Caco-2 (cell line): ENCODE measurements around the gene MACROD2. TPM values are rescaled to one million over a fixed set of nuclear protein-coding genes. Genes with fewer than 3 reads are reported as not detected.

Experiments
- BruUV-seq: library from RNA; stranded (reverse); fragments of 400-500 nt; replicated peaks from 2 replicates; lab custom pipeline; 2021; lab: Mats Ljungman, UMichigan
- CTCF ChIA-PET: fragments of 300-600 bp; sonication (Branson Sonifier 250); formaldehyde crosslinking; loops from one replicate; lab custom pipeline; 2022; ENCODE audit warnings: antibody characterized with exemption; lab: Charles Lee
- POLR2A ChIA-PET: fragments of 300-600 bp; sonication (Branson Sonifier 250); formaldehyde crosslinking; loops from one replicate; lab custom pipeline; 2022; ENCODE audit warnings: antibody characterized with exemption; lab: Charles Lee
- DNase-seq, 2 experiments: peaks; one replicate each; pipeline versions ENCODE4 v3.0.0 to v3.0.0-alpha.2; 2020 to 2022
- H3K27me3 ChIP-seq: replicated peaks from 2 replicates; pipeline ENCODE4 v1.6.0; 2011; ENCODE audit warnings: low read length; ENCODE audit not compliant: control insufficient read depth, insufficient read depth
- H3K36me3 ChIP-seq: 2 replicates; pipeline ENCODE4 v1.5.1; 2011; ENCODE audit warnings: low read length; ENCODE audit not compliant: control insufficient read depth, insufficient read depth
- H3K4me1 ChIP-seq: fragments of 250-450 bp; sonication (Bioruptor Pico); 2 replicates; pipeline ENCODE4 v1.5.1; 2020; ENCODE audit warnings: mild to moderate bottlenecking
- H3K4me3 ChIP-seq: 2 replicates; pipeline ENCODE4 v1.5.1; 2011; ENCODE audit warnings: low read depth, mild to moderate bottlenecking, control low read depth, low read length
- H3K9me3 ChIP-seq: fragments of 250-450 bp; sonication (Bioruptor Pico); 2 replicates; pipeline ENCODE4 v1.5.1; 2020; ENCODE audit warnings: mild to moderate bottlenecking, moderate library complexity
- H3K27ac Mint-ChIP-seq: one replicate; pipeline ENCODE4 v1.8.0; 2022; ENCODE audit warnings: mixed read lengths; ENCODE audit not compliant: unreplicated experiment
- H3K27me3 Mint-ChIP-seq: one replicate; pipeline ENCODE4 v1.8.0; 2022; ENCODE audit warnings: mixed read lengths; ENCODE audit not compliant: insufficient read depth, unreplicated experiment
- H3K36me3 Mint-ChIP-seq: one replicate; pipeline ENCODE4 v1.8.0; 2022; ENCODE audit warnings: mild to moderate bottlenecking, mixed read lengths; ENCODE audit not compliant: insufficient read depth, unreplicated experiment
- H3K4me1 Mint-ChIP-seq: one replicate; pipeline ENCODE4 v1.8.0; 2022; ENCODE audit warnings: low read depth, mixed read lengths; ENCODE audit not compliant: unreplicated experiment
- H3K4me3 Mint-ChIP-seq: one replicate; pipeline ENCODE4 v1.8.0; 2022; ENCODE audit warnings: mild to moderate bottlenecking, moderate library complexity, mixed read lengths; ENCODE audit not compliant: unreplicated experiment
- H3K9me3 Mint-ChIP-seq: one replicate; pipeline ENCODE4 v1.8.0; 2022; ENCODE audit warnings: mixed read lengths; ENCODE audit not compliant: unreplicated experiment
- intact Hi-C: fragments of 100-400 bp; cut with micrococcal nuclease; formaldehyde crosslinking; loops from one replicate; pipeline ENCODE4 v1.10.0; 2022; ENCODE audit not compliant: unreplicated experiment
- total RNA-seq: library from RNA; stranded (reverse); gene quantifications from 2 replicates; pipeline ENCODE4 v1.2.3, GENCODE V29; 2022
- TF ChIP-seq, protein P1 (sequence below), 2 experiments: fragments of 200-600 bp in 1 of 2; IDR thresholded peaks; 1 replicate in 1 of 2; 2 replicates in 1 of 2; pipeline versions ENCODE4 v1.5.1 to v1.8.0; 2011 to 2022; ENCODE audit warnings: antibody characterized with exemption in 1 of 2, control low read depth in 1 of 2, inconsistent platforms in 1 of 2, low read depth in 1 of 2, low read length in 1 of 2, mild to moderate bottlenecking in 1 of 2, moderate library complexity in 1 of 2; ENCODE audit not compliant: insufficient read depth in 1 of 2, severe bottlenecking in 1 of 2, unreplicated experiment in 1 of 2

The MACROD2 gene
- total RNA-seq, 1 experiment from 2014 or later, result 6.4 TPM

DNA sequence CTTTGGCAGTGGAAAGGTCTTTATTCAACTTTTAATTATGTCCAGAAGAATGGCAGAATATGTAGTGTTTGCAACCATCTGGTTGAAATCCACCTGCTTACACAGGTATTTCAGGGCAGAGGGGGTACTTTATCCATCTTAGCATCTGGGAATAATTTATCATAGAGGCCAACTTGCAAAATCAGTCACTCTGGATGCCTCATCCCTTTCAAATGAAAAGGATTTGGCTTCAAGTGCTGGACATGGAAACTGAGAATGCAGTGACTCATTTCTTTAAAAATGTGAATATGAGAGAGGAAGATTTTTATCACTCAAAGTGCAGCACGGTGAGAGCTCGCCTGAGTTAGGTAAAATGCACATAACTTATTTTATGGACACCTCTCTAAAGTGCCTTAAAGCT, 1819.6 kb downstream of the MACROD2 start:
- no peaks in the 10 kb centered on the region for H3K4me1 Mint-ChIP-seq
- ChIA-PET CTCF (no interaction called here), POLR2A (no interaction called here)
- TF ChIP-seq, protein P1, sequence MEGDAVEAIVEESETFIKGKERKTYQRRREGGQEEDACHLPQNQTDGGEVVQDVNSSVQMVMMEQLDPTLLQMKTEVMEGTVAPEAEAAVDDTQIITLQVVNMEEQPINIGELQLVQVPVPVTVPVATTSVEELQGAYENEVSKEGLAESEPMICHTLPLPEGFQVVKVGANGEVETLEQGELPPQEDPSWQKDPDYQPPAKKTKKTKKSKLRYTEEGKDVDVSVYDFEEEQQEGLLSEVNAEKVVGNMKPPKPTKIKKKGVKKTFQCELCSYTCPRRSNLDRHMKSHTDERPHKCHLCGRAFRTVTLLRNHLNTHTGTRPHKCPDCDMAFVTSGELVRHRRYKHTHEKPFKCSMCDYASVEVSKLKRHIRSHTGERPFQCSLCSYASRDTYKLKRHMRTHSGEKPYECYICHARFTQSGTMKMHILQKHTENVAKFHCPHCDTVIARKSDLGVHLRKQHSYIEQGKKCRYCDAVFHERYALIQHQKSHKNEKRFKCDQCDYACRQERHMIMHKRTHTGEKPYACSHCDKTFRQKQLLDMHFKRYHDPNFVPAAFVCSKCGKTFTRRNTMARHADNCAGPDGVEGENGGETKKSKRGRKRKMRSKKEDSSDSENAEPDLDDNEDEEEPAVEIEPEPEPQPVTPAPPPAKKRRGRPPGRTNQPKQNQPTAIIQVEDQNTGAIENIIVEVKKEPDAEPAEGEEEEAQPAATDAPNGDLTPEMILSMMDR (IDR thresholded peaks at IDR 0.05; ENCODE audit: insufficient read depth in 1 of 2, low read depth in 1 of 2, low read length in 1 of 2, severe bottlenecking in 1 of 2, unreplicated experiment in 1 of 2), result no peak
- no peak overlapping the region for H3K27ac Mint-ChIP-seq
- BruUV-seq, result no TSS peak
- H3K27me3 Mint-ChIP-seq, result no peaks in the 10 kb centered on the region
- no peaks in the 10 kb centered on the region for H3K36me3 ChIP-seq
- H3K9me3 ChIP-seq, result no peaks in the 10 kb centered on the region
- no peak overlapping the region for H3K4me3 ChIP-seq
- peaks cover 5% of the 10 kb centered on the region for H3K4me1 ChIP-seq
- H3K4me3 Mint-ChIP-seq, result no peak overlapping the region
- no peaks in the 10 kb centered on the region for H3K9me3 Mint-ChIP-seq
- H3K36me3 Mint-ChIP-seq, result no peaks in the 10 kb centered on the region
- intact Hi-C loops, result no loop called here
- no peaks in the 10 kb centered on the region for H3K27me3 ChIP-seq
- no peak for DNase-seq

DNA sequence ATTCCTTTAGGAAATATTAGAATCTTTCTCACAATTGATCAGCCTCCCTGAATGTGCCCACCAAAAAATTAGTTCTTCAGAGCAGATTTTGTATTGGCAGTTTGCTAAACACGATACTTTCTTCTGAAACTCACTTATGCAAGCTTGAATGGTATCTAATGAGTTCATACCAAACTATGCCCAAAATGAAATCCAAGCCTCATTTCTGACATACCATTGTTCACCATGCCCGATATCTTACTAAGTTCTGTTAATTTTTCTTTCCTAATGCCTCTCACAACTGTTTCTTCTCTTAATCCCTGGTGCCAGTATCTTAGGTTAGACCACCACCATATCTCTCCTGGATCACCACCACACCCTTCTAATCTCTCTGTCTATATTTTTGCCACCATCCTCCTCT, 1822.0 kb downstream of the MACROD2 start:
- Histone ChIP-seq H3K4me1 (peaks cover 5% of the 10 kb centered on the region), H3K4me3 (no peak overlapping the region), H3K9me3 (no peaks in the 10 kb centered on the region), H3K36me3 (no peaks in the 10 kb centered on the region), H3K27me3 (no peaks in the 10 kb centered on the region)
- H3K4me3 Mint-ChIP-seq, result no peak overlapping the region
- intact Hi-C loops, result no loop called here
- TF ChIP-seq, protein P1 (IDR thresholded peaks at IDR 0.05; ENCODE audit: insufficient read depth in 1 of 2, low read depth in 1 of 2, low read length in 1 of 2, severe bottlenecking in 1 of 2, unreplicated experiment in 1 of 2), result no peak
- ChIA-PET POLR2A (no interaction called here), CTCF (no interaction called here)
- H3K27me3 Mint-ChIP-seq, result no peaks in the 10 kb centered on the region
- no peak overlapping the region for H3K27ac Mint-ChIP-seq
- H3K36me3 Mint-ChIP-seq, result no peaks in the 10 kb centered on the region
- BruUV-seq, result no TSS peak
- DNase-seq, result no peak
- H3K4me1 Mint-ChIP-seq, result no peaks in the 10 kb centered on the region
- H3K9me3 Mint-ChIP-seq, result no peaks in the 10 kb centered on the region

DNA sequence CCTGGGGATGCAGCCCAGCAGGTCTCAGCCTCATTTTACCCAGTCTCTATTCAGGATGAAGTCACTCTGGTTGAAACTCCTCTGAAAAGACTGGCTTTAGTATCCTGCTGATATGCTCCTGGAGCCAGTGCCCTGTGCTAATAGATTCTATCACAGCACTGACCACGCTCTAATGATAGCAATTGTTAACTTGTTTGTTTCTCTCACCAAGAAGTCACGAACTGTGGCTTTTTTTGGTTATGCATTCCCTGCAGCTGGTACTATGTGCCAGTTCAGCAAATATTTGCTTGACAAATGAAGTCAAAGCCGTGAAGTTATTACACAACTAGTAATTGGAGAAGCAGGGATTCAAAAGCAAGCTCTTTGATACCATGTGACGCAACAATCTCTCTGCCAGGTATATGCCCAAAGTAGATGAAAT, 1823.3 kb downstream of the MACROD2 start:
- Mint-ChIP-seq H3K27me3 (no peaks in the 10 kb centered on the region), H3K27ac (no peak overlapping the region), H3K36me3 (no peaks in the 10 kb centered on the region), H3K9me3 (no peaks in the 10 kb centered on the region), H3K4me3 (no peak overlapping the region), H3K4me1 (no peaks in the 10 kb centered on the region)
- no peaks in the 10 kb centered on the region for H3K9me3 ChIP-seq
- H3K27me3 ChIP-seq, result no peaks in the 10 kb centered on the region
- peaks cover 5% of the 10 kb centered on the region for H3K4me1 ChIP-seq
- BruUV-seq, result no TSS peak
- intact Hi-C loops, result no loop called here
- H3K36me3 ChIP-seq, result no peaks in the 10 kb centered on the region
- TF ChIP-seq, protein P1 (IDR thresholded peaks at IDR 0.05; ENCODE audit: insufficient read depth in 1 of 2, low read depth in 1 of 2, low read length in 1 of 2, severe bottlenecking in 1 of 2, unreplicated experiment in 1 of 2), result no peak
- no peak for DNase-seq
- ChIA-PET POLR2A (no interaction called here), CTCF (no interaction called here)
- H3K4me3 ChIP-seq, result no peak overlapping the region
